ENCODE results near the gene EDN2.

- TF ChIP-seq, protein P1, sequence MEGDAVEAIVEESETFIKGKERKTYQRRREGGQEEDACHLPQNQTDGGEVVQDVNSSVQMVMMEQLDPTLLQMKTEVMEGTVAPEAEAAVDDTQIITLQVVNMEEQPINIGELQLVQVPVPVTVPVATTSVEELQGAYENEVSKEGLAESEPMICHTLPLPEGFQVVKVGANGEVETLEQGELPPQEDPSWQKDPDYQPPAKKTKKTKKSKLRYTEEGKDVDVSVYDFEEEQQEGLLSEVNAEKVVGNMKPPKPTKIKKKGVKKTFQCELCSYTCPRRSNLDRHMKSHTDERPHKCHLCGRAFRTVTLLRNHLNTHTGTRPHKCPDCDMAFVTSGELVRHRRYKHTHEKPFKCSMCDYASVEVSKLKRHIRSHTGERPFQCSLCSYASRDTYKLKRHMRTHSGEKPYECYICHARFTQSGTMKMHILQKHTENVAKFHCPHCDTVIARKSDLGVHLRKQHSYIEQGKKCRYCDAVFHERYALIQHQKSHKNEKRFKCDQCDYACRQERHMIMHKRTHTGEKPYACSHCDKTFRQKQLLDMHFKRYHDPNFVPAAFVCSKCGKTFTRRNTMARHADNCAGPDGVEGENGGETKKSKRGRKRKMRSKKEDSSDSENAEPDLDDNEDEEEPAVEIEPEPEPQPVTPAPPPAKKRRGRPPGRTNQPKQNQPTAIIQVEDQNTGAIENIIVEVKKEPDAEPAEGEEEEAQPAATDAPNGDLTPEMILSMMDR (IDR thresholded peaks at IDR 0.05), result no peak
- no peak for TF ChIP-seq EZH2 (IDR thresholded peaks at IDR 0.05; ENCODE audit: borderline replicate concordance, insufficient read depth, low read depth, low read length, poor library complexity, severe bottlenecking)
Observed at GRCh38 chr1:41462680-41463004, 21.8 kb downstream of the EDN2 start.

Data from B cell (primary cell).